Bone marrow (tissue), 2 donors: ENCODE measurements around the gene GOT1.

Experiments
- DNase-seq, 2 donors: peaks; one replicate each; lab custom pipeline; 2025; lab: John Stamatoyannopoulos, UW

The GOT1 gene

GRCh38 chr10:99430451-99431189, at the start of gene GOT1:
GOT1 (minus strand) TSS chr10:99430624; CDS start chr10:99430565, 59 bp downstream.
- peak; percentile 92 to 95 for DNase-seq

- no peak for DNase-seq
Measured at GRCh38 chr10:99470327-99470726, 39.9 kb upstream of the GOT1 start.

- no peak for DNase-seq
Measured at GRCh38 chr10:99467236-99467999, 37.0 kb upstream of the GOT1 start.

- no peak for DNase-seq
Measured at GRCh38 chr10:99466632-99467223, 36.3 kb upstream of the GOT1 start.

- DNase-seq, result no peak
Measured at GRCh38 chr10:99461230-99461629, 30.8 kb upstream of the GOT1 start.

GRCh38 chr10:99460070-99460469, 29.6 kb upstream of the GOT1 start:
- no peak for DNase-seq

- no peak for DNase-seq
Measured at GRCh38 chr10:99459217-99459616, 28.8 kb upstream of the GOT1 start.

GRCh38 chr10:99457813-99458212, 27.4 kb upstream of the GOT1 start:
- DNase-seq, result no peak

GRCh38 chr10:99456931-99457288, 26.5 kb upstream of the GOT1 start:
- DNase-seq, result no peak

GRCh38 chr10:99456207-99456930, 25.9 kb upstream of the GOT1 start:
- DNase-seq, result no peak

- DNase-seq, result no peak
Measured at GRCh38 chr10:99451981-99452380, 21.6 kb upstream of the GOT1 start.

- no peak for DNase-seq
Measured at GRCh38 chr10:99451499-99451788, 21.0 kb upstream of the GOT1 start.

- DNase-seq, result no peak
Measured at GRCh38 chr10:99450624-99451498, 20.4 kb upstream of the GOT1 start.

- DNase-seq, result no peak
Measured at GRCh38 chr10:99450156-99450555, 19.7 kb upstream of the GOT1 start.

GRCh38 chr10:99449023-99449422, 18.6 kb upstream of the GOT1 start:
- no peak for DNase-seq

- DNase-seq, result no peak
Measured at GRCh38 chr10:99444383-99445045, 14.1 kb upstream of the GOT1 start.

GRCh38 chr10:99443500-99443899, 13.1 kb upstream of the GOT1 start:
- DNase-seq, result no peak

GRCh38 chr10:99442394-99442793, 12.0 kb upstream of the GOT1 start:
- DNase-seq, result no peak

GRCh38 chr10:99438890-99439289, 8.5 kb upstream of the GOT1 start:
- no peak for DNase-seq

GRCh38 chr10:99435986-99436638, 5.7 kb upstream of the GOT1 start:
- peak in 1 of 2 donors; percentile 42 for DNase-seq
